HCT116 (cell line): ENCODE measurements around the gene C1R. TPM values are rescaled to one million over a fixed set of nuclear protein-coding genes. Genes with fewer than 3 reads are reported as not detected.
"Not testable (repeated sequence)": the region's sequence is repeated elsewhere in the genome, so short reads cannot be mapped to it uniquely, and the experiment has no call there.

ENCODE experiments used
- ATAC-seq: fragments of 200-7000 bp; cut with Tn5 transposase; 2 replicates; pipeline ENCODE4 v1.9.1; 2020; ENCODE audit warnings: mild to moderate bottlenecking, moderate library complexity
- BruUV-seq: library from RNA; stranded (reverse); fragments of 400-500 nt; replicated peaks from 2 replicates; lab custom pipeline; 2021; lab: Mats Ljungman, UMichigan
- CTCF ChIA-PET: fragments of 300-600 bp; sonication (Branson Sonifier 250); formaldehyde crosslinking; loops from one replicate; lab custom pipeline; 2021; ENCODE audit warnings: antibody characterized with exemption; lab: Charles Lee
- POLR2A ChIA-PET: fragments of 300-600, 350-600 bp; sonication (Branson Sonifier 250); formaldehyde crosslinking; loops from one replicate; lab custom pipeline; 2021; ENCODE audit warnings: antibody characterized with exemption; lab: Charles Lee
- RAD21 ChIA-PET, 2 experiments: fragments of 300-600 bp; sonication (Branson Sonifier 250); formaldehyde crosslinking; loops; one replicate each; lab custom pipeline; 2023; ENCODE audit warnings: low total read pairs in 2 of 2; ENCODE audit not compliant: uncharacterized antibody in 2 of 2, unreplicated experiment in 2 of 2, low non-redundant PET in 1 of 2; lab: Charles Lee
- DNase-seq: peaks from one replicate; pipeline ENCODE4 v3.0.0-alpha.2; 2010; ENCODE audit warnings: low read depth, low spot score
- H2AFZ ChIP-seq: fragments of 200-600 bp; shearing (Covaris generic), sonication (generic); 2 replicates; pipeline ENCODE4 v1.6.1; 2017; ENCODE audit warnings: low read depth, mixed run types, mixed read lengths, antibody characterized with exemption, low read length; ENCODE audit not compliant: poor library complexity, severe bottlenecking
- H3K27ac ChIP-seq: 2 replicates; pipeline ENCODE4 v1.5.1; 2012; ENCODE audit warnings: low read depth, low read length
- H3K27me3 ChIP-seq: fragments of 200-600 bp; sonication (generic); 2 replicates; pipeline ENCODE4 v1.6.1; 2016; ENCODE audit warnings: mixed run types, low read length, mixed read lengths; ENCODE audit not compliant: insufficient read depth
- H3K36me3 ChIP-seq, 2 experiments: fragments of 200-500 bp in 1 of 2; fragments of 200-600 bp in 1 of 2; sonication (Bioruptor generic) in 1 of 2; sonication (generic) in 1 of 2; 2 replicates each; pipeline versions ENCODE4 v1.5.1 to v1.6.1; 2014 to 2016; ENCODE audit warnings: low read length in 2 of 2, inconsistent platforms in 1 of 2, mixed read lengths in 1 of 2, mixed run types in 1 of 2; ENCODE audit not compliant: insufficient read depth in 2 of 2, control insufficient read depth in 1 of 2
- H3K4me1 ChIP-seq, 2 experiments: fragments of 200-600 bp in 1 of 2; sonication (generic) in 1 of 2; 2 replicates each; pipeline versions ENCODE4 v1.5.1 to v1.6.1; 2012 to 2017; ENCODE audit warnings: low read length in 2 of 2, inconsistent platforms in 1 of 2, mild to moderate bottlenecking in 1 of 2, mixed read lengths in 1 of 2, mixed run types in 1 of 2, moderate library complexity in 1 of 2; ENCODE audit not compliant: insufficient read depth in 2 of 2, control insufficient read depth in 1 of 2
- H3K4me2 ChIP-seq: fragments of 200-600 bp; sonication (generic); 2 replicates; pipeline ENCODE4 v1.6.1; 2017; ENCODE audit warnings: mixed run types, low read length, mixed read lengths
- H3K4me3 ChIP-seq, 2 experiments: fragments of 200-600 bp in 1 of 2; sonication (generic) in 1 of 2; replicated peaks in 1 of 2; 2 replicates each; pipeline ENCODE4 v1.5.1; 2011 to 2016; ENCODE audit warnings: low read length in 2 of 2, control low read depth in 1 of 2, low read depth in 1 of 2, mild to moderate bottlenecking in 1 of 2, mixed read lengths in 1 of 2, mixed run types in 1 of 2
- H3K79me2 ChIP-seq: fragments of 200-600 bp; sonication (generic); 2 replicates; pipeline ENCODE4 v1.6.1; 2017; ENCODE audit warnings: mild to moderate bottlenecking, mixed run types, low read length, moderate library complexity, mixed read lengths; ENCODE audit not compliant: insufficient read depth
- H3K9ac ChIP-seq: fragments of 200-600 bp; sonication (generic); 2 replicates; pipeline ENCODE4 v1.6.1; 2016; ENCODE audit warnings: low read length, mixed read lengths
- H3K9me2 ChIP-seq: fragments of 200-600 bp; sonication (generic), shearing (Covaris generic); 2 replicates; pipeline ENCODE4 v1.6.1; 2017; ENCODE audit warnings: mixed run types, mild to moderate bottlenecking, moderate library complexity; ENCODE audit not compliant: insufficient read depth
- H3K9me3 ChIP-seq, 2 experiments: fragments of 200-500 bp in 1 of 2; fragments of 200-600 bp in 1 of 2; sonication (Bioruptor generic) in 1 of 2; sonication (generic) in 1 of 2; 2 replicates each; pipeline ENCODE4 v1.6.1; 2014 to 2017; ENCODE audit warnings: low read length in 2 of 2, mixed read lengths in 2 of 2, inconsistent platforms in 1 of 2, low read depth in 1 of 2, mild to moderate bottlenecking in 1 of 2, mixed run types in 1 of 2, moderate library complexity in 1 of 2; ENCODE audit not compliant: control insufficient read depth in 1 of 2, insufficient read depth in 1 of 2
- H4K20me1 ChIP-seq: fragments of 200-600 bp; sonication (generic), shearing (Covaris generic); 2 replicates; pipeline ENCODE4 v1.6.1; 2017; ENCODE audit warnings: mixed run types, mild to moderate bottlenecking, moderate library complexity; ENCODE audit not compliant: insufficient read depth
- REST ChIP-seq: IDR thresholded peaks from 2 replicates; pipeline ENCODE4 v1.6.1; 2012; ENCODE audit warnings: low read depth
- intact Hi-C: fragments of 100-400 bp; cut with micrococcal nuclease; formaldehyde crosslinking; loops from 2 replicates; pipeline ENCODE4 v1.10.0; 2022
- total RNA-seq: library from RNA; stranded (reverse); gene quantifications from one replicate; pipeline ENCODE4 v1.2.1, GENCODE V29; 2021; ENCODE audit not compliant: unreplicated experiment

C1R gene
- total RNA-seq, 1 experiment from 2014 or later = 4.3 TPM

- H3K4me2 ChIP-seq, H4K20me1 ChIP-seq, H3K36me3 ChIP-seq, RAD21 ChIA-PET, BruUV-seq, H3K27me3 ChIP-seq, H3K9me2 ChIP-seq, intact Hi-C loops, H3K9ac ChIP-seq, DNase-seq, H3K27ac ChIP-seq, H2AFZ ChIP-seq, ATAC-seq: not testable (repeated sequence)
- Histone ChIP-seq H3K79me2 (peaks cover 25% of the 10 kb centered on the region), H3K4me1 (peaks cover 4 to 16% of the 10 kb centered on the region in 2 experiments; a peak in 3 of 4 replicates), H3K9me3 (peaks cover 9 to 11% of the 10 kb centered on the region in 2 experiments; a peak in 1 of 4 replicates), H3K4me3 (peak overlapping the region in 1 of 2 experiments; percentile 85; a peak in 2 of 4 replicates)
- POLR2A ChIA-PET = interaction anchor here (1.0 to 3.8 kb wide), 4 partner anchors 30 to 162 kb away, joined by 3 to 77 read pairs (median 8); partner anchors contain the start of genes C12orf57 and RNU7-1
- CTCF ChIA-PET = interaction anchor here (0.7 to 4.2 kb wide), 6 partner anchors 15 to 238 kb away, joined by 3 to 34 read pairs (median 8); partner anchors contain the start of genes C12orf57, C1R, RNU7-1 and SPSB2
Measured at GRCh38 chr12:7107181-7107580, 14.9 kb upstream of the C1R start.

DNA sequence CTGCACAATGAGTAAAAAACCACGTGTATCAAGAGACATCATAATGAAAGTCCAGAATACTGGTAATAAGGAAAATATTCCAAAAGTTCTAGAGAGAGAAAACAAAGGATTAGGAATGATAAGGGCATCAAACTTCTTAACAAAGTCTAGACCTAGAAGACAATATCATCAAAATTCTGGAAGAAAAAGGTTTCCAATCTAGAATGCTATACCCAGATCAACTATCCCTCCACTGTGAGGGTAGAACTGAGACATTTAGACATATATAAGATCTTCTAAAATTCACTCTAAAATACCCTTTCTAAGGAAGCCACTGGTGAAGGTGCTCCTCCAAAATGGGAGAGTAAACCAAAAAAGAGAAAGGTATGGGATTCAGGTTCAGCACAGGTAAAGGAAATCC is 13.8 kb upstream of the C1R start:
- peaks cover 0 to 9% of the 10 kb centered on the region in 2 experiments; a peak in 2 of 4 replicates for H3K36me3 ChIP-seq
- no peaks in the 10 kb centered on the region for H3K9me2 ChIP-seq
- H3K4me1 ChIP-seq = peaks cover 4 to 16% of the 10 kb centered on the region in 2 experiments; a peak in 3 of 4 replicates
- H3K27ac ChIP-seq = no peak overlapping the region
- DNase-seq = no peak
- POLR2A ChIA-PET = no interaction called here
- no peak for TF ChIP-seq REST
- H3K27me3 ChIP-seq = no peaks in the 10 kb centered on the region
- intact Hi-C loops = no loop called here
- no peak overlapping the region for H3K4me2 ChIP-seq
- peaks cover 25% of the 10 kb centered on the region for H3K79me2 ChIP-seq
- RAD21 ChIA-PET = no interaction called here
- H3K4me3 ChIP-seq = no peak overlapping the region
- H2AFZ ChIP-seq = no peak overlapping the region
- H3K9me3 ChIP-seq = peaks cover 9 to 11% of the 10 kb centered on the region in 2 experiments; a peak in 1 of 4 replicates
- H3K9ac ChIP-seq = no peak overlapping the region
- CTCF ChIA-PET = interaction anchor here (4.2 kb wide), 1 partner anchor 161 kb away, joined by 34 read pairs; the partner anchor contains the start of genes C12orf57 and RNU7-1
- no peaks in the 10 kb centered on the region for H4K20me1 ChIP-seq
- no peak for ATAC-seq
- BruUV-seq = no TSS peak
